Mammary epithelial cell (primary cell): Measurements from ENCODE around the gene PVALB.

Source experiments
- EZH2 ChIP-seq: IDR thresholded peaks from 2 replicates; pipeline ENCODE4 v1.6.1; 2012; ENCODE audit warnings: low read length, inconsistent platforms, borderline replicate concordance
- TF ChIP-seq, protein P1 (sequence below), 2 donors: IDR thresholded peaks in 1 of 2; conservative IDR thresholded peaks in 1 of 2; 2 replicates each; pipeline ENCODE4 v1.5.1; 2011 to 2012; ENCODE audit warnings: inconsistent platforms in 2 of 2, low read length in 2 of 2, mild to moderate bottlenecking in 2 of 2, control low read depth in 1 of 2, low read depth in 1 of 2; ENCODE audit not compliant: insufficient read depth in 1 of 2; ENCODE audit errors: extremely low read depth in 1 of 2

DNA sequence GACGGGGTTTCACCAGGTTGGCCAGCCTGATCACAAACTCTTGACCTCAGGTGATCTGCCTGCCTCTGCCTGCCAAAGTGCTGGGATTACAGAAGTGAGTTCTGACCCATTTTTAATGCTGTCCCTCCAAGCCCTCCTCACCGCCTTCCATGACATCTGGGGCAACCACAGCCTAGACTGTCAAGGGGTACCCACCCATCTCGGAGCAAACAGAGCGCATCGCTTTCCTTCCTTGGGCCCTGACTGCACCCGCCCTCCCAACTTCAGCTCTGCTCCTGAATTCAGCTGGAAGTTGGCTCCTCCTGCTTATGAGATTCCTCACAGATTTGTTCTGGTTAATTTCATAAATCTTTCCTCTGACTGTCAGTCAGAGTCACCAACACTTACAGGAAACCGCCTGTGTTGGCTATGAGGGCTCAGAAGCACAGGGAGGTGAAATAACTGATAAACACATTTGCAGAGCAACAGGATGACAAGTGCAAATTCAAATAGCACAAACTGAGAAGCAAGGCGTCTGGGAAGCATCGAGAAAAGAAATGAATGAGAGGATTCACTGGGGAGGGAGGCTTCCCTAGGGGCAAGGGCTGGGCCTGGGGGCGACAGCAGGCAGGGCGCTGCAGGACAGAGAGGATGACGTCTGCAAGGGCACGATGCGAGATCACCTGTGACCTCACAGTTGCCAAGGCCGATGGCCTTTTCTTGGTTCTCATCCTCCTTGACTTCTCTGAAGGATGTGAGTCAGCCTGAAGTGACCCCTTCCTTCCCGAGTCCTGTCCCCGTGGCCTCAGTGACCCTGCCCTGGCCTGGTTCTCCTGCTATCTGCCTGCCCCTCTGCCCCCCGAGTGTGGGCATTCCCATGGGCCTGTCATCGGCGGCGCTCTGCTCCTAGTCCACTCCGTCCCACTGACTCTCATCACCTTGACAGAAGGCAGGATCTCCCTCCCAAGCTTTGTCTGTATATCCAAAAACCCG, 47.0 kb downstream of the PVALB start:
- TF ChIP-seq, protein P1, sequence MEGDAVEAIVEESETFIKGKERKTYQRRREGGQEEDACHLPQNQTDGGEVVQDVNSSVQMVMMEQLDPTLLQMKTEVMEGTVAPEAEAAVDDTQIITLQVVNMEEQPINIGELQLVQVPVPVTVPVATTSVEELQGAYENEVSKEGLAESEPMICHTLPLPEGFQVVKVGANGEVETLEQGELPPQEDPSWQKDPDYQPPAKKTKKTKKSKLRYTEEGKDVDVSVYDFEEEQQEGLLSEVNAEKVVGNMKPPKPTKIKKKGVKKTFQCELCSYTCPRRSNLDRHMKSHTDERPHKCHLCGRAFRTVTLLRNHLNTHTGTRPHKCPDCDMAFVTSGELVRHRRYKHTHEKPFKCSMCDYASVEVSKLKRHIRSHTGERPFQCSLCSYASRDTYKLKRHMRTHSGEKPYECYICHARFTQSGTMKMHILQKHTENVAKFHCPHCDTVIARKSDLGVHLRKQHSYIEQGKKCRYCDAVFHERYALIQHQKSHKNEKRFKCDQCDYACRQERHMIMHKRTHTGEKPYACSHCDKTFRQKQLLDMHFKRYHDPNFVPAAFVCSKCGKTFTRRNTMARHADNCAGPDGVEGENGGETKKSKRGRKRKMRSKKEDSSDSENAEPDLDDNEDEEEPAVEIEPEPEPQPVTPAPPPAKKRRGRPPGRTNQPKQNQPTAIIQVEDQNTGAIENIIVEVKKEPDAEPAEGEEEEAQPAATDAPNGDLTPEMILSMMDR (conservative IDR thresholded peaks at IDR 0.05 in 1 of 2, IDR thresholded peaks at IDR 0.05 in 1 of 2; ENCODE audit: extremely low read depth in 1 of 2, insufficient read depth in 1 of 2, low read depth in 1 of 2, low read length in 2 of 2): no peak
- no peak for TF ChIP-seq EZH2
